GM23338 (cell line): ENCODE results near the gene LRRFIP2.

Experiments
- CREB1 ChIP-seq: fragments of 250-450 bp; sonication (Bioruptor Pico); IDR thresholded peaks from 2 replicates; pipeline ENCODE4 v1.5.0; 2020; ENCODE audit warnings: low read depth, mild to moderate bottlenecking, moderate library complexity
- EZH2 ChIP-seq: fragments of 200-600 bp; sonication (generic); IDR thresholded peaks from one replicate; pipeline ENCODE4 v1.8.0; 2017; ENCODE audit warnings: antibody characterized with exemption, mild to moderate bottlenecking, low read depth; ENCODE audit not compliant: unreplicated experiment
- EZH2phosphoT487 ChIP-seq: fragments of 200-600 bp; sonication (generic); IDR thresholded peaks from one replicate; pipeline ENCODE4 v1.8.1; 2018; ENCODE audit warnings: antibody characterized with exemption; ENCODE audit not compliant: unreplicated experiment
- JUNB ChIP-seq: IDR thresholded peaks from one replicate; pipeline ENCODE4 v1.6.1; 2016; ENCODE audit warnings: antibody characterized with exemption; ENCODE audit not compliant: unreplicated experiment
- POLR2AphosphoS5 ChIP-seq: IDR thresholded peaks from 2 replicates; pipeline ENCODE4 v1.6.1; 2016; ENCODE audit warnings: antibody characterized with exemption, low read depth
- REST ChIP-seq: IDR thresholded peaks from one replicate; pipeline ENCODE4 v1.6.1; 2018; ENCODE audit warnings: antibody characterized with exemption; ENCODE audit not compliant: unreplicated experiment
- STAT1 ChIP-seq: IDR thresholded peaks from one replicate; pipeline ENCODE4 v1.6.1; 2016; ENCODE audit warnings: antibody characterized with exemption; ENCODE audit not compliant: unreplicated experiment
- ZNF114 ChIP-seq: fragments of 250-450 bp; sonication (Bioruptor Pico); IDR thresholded peaks from 2 replicates; pipeline ENCODE4 v1.5.0; 2020; ENCODE audit warnings: mild to moderate bottlenecking, moderate library complexity
- TF ChIP-seq, protein P1 (sequence below), 2 experiments: fragments of 200-600 bp in 1 of 2; sonication (generic) in 1 of 2; conservative IDR thresholded peaks; 2 replicates each; pipeline versions ENCODE4 v1.5.1 to v1.6.1; 2016 to 2017; ENCODE audit warnings: antibody characterized with exemption in 2 of 2, low read depth in 2 of 2, mild to moderate bottlenecking in 2 of 2, moderate library complexity in 1 of 2
- TF ChIP-seq, protein P2 (sequence below): IDR thresholded peaks from 2 replicates; pipeline ENCODE4 v1.6.1; 2016; ENCODE audit warnings: antibody characterized with exemption
- TF ChIP-seq, protein P3 (sequence below): fragments of 250-450 bp; sonication (Bioruptor Pico); IDR thresholded peaks from 2 replicates; pipeline ENCODE4 v1.5.0; 2020; ENCODE audit warnings: mild to moderate bottlenecking, moderate library complexity

DNA sequence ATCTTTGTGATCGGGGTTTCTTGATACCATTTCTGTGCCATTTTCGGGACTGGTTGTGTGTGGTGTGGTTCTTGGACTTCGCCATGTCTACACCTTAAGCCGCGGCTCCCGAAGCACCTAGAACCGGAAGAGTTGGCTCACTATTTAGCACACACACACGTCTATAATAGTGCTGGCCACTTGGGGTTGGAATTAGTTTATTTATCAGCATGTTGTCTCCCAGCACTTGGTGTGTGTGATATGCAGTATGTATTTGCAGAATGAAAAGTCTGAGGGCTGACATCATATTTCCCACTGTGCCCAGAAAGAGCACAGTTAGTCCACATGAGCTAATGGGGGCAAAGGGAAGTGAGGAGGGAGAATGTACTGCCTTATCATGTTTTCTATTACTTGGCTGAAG, 157.5 kb downstream of the LRRFIP2 start:
- TF ChIP-seq, protein P1, sequence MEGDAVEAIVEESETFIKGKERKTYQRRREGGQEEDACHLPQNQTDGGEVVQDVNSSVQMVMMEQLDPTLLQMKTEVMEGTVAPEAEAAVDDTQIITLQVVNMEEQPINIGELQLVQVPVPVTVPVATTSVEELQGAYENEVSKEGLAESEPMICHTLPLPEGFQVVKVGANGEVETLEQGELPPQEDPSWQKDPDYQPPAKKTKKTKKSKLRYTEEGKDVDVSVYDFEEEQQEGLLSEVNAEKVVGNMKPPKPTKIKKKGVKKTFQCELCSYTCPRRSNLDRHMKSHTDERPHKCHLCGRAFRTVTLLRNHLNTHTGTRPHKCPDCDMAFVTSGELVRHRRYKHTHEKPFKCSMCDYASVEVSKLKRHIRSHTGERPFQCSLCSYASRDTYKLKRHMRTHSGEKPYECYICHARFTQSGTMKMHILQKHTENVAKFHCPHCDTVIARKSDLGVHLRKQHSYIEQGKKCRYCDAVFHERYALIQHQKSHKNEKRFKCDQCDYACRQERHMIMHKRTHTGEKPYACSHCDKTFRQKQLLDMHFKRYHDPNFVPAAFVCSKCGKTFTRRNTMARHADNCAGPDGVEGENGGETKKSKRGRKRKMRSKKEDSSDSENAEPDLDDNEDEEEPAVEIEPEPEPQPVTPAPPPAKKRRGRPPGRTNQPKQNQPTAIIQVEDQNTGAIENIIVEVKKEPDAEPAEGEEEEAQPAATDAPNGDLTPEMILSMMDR (conservative IDR thresholded peaks at IDR 0.05; ENCODE audit: low read depth in 2 of 2): no peak
- no peak for TF ChIP-seq POLR2AphosphoS5
- TF ChIP-seq CREB1: no peak
- no peak for TF ChIP-seq STAT1
- no peak for TF ChIP-seq EZH2
- no peak for TF ChIP-seq REST
- TF ChIP-seq, protein P2, sequence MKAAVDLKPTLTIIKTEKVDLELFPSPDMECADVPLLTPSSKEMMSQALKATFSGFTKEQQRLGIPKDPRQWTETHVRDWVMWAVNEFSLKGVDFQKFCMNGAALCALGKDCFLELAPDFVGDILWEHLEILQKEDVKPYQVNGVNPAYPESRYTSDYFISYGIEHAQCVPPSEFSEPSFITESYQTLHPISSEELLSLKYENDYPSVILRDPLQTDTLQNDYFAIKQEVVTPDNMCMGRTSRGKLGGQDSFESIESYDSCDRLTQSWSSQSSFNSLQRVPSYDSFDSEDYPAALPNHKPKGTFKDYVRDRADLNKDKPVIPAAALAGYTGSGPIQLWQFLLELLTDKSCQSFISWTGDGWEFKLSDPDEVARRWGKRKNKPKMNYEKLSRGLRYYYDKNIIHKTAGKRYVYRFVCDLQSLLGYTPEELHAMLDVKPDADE: no peak
- no peak for TF ChIP-seq EZH2phosphoT487
- no peak for TF ChIP-seq JUNB
- TF ChIP-seq ZNF114 (CRISPR knock-in tag): no peak
- TF ChIP-seq, protein P3, sequence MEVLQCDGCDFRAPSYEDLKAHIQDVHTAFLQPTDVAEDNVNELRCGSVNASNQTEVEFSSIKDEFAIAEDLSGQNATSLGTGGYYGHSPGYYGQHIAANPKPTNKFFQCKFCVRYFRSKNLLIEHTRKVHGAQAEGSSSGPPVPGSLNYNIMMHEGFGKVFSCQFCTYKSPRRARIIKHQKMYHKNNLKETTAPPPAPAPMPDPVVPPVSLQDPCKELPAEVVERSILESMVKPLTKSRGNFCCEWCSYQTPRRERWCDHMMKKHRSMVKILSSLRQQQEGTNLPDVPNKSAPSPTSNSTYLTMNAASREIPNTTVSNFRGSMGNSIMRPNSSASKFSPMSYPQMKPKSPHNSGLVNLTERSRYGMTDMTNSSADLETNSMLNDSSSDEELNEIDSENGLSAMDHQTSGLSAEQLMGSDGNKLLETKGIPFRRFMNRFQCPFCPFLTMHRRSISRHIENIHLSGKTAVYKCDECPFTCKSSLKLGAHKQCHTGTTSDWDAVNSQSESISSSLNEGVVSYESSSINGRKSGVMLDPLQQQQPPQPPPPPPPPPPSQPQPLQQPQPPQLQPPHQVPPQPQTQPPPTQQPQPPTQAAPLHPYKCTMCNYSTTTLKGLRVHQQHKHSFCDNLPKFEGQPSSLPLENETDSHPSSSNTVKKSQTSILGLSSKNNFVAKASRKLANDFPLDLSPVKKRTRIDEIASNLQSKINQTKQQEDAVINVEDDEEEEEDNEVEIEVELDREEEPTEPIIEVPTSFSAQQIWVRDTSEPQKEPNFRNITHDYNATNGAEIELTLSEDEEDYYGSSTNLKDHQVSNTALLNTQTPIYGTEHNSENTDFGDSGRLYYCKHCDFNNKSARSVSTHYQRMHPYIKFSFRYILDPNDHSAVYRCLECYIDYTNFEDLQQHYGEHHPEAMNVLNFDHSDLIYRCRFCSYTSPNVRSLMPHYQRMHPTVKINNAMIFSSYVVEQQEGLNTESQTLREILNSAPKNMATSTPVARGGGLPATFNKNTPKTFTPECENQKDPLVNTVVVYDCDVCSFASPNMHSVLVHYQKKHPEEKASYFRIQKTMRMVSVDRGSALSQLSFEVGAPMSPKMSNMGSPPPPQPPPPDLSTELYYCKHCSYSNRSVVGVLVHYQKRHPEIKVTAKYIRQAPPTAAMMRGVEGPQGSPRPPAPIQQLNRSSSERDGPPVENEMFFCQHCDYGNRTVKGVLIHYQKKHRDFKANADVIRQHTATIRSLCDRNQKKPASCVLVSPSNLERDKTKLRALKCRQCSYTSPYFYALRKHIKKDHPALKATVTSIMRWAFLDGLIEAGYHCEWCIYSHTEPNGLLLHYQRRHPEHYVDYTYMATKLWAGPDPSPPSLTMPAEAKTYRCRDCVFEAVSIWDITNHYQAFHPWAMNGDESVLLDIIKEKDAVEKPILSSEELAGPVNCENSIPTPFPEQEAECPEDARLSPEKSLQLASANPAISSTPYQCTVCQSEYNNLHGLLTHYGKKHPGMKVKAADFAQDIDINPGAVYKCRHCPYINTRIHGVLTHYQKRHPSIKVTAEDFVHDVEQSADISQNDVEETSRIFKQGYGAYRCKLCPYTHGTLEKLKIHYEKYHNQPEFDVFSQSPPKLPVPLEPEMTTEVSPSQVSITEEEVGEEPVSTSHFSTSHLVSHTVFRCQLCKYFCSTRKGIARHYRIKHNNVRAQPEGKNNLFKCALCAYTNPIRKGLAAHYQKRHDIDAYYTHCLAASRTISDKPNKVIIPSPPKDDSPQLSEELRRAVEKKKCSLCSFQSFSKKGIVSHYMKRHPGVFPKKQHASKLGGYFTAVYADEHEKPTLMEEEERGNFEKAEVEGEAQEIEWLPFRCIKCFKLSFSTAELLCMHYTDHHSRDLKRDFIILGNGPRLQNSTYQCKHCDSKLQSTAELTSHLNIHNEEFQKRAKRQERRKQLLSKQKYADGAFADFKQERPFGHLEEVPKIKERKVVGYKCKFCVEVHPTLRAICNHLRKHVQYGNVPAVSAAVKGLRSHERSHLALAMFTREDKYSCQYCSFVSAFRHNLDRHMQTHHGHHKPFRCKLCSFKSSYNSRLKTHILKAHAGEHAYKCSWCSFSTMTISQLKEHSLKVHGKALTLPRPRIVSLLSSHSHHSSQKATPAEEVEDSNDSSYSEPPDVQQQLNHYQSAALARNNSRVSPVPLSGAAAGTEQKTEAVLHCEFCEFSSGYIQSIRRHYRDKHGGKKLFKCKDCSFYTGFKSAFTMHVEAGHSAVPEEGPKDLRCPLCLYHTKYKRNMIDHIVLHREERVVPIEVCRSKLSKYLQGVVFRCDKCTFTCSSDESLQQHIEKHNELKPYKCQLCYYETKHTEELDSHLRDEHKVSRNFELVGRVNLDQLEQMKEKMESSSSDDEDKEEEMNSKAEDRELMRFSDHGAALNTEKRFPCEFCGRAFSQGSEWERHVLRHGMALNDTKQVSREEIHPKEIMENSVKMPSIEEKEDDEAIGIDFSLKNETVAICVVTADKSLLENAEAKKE (CRISPR knock-in tag): no peak
